Right atrium auricular region (tissue), 2 donors: ENCODE results near the gene ZFX. TPM values are rescaled to one million over a fixed set of nuclear protein-coding genes. Genes with fewer than 3 reads are reported as not detected.

Experiments used
- DNase-seq: peaks from one replicate; pipeline ENCODE4 v3.0.0-alpha.2; 2019; ENCODE audit warnings: low spot score
- H3K27ac ChIP-seq, 2 donors: fragments of 200-600 bp; sonication (generic); 1 replicate in 1 of 2; 2 replicates in 1 of 2; pipeline ENCODE4 v1.5.1; 2016 to 2019
- H3K27me3 ChIP-seq, 2 donors: fragments of 200-600 bp; sonication (generic); one replicate each; pipeline versions ENCODE4 v1.5.1 to v1.6.0; 2017 to 2019
- H3K36me3 ChIP-seq: fragments of 200-600 bp; sonication (generic); one replicate; pipeline ENCODE4 v1.5.1; 2016
- H3K4me1 ChIP-seq, 2 donors: fragments of 200-600 bp; sonication (generic); one replicate each; pipeline versions ENCODE4 v1.5.1 to v1.6.0; 2017 to 2019
- H3K4me3 ChIP-seq, 2 donors: fragments of 200-600 bp; sonication (generic); 1 replicate in 1 of 2; 2 replicates in 1 of 2; pipeline ENCODE4 v1.5.1; 2017 to 2019; ENCODE audit warnings: mild to moderate bottlenecking in 1 of 2, moderate library complexity in 1 of 2
- H3K9me3 ChIP-seq, 2 donors: fragments of 200-600 bp; sonication (generic); one replicate each; pipeline ENCODE4 v1.5.1; 2019
- CTCF ChIP-seq, 2 donors: fragments of 200-600 bp; sonication (generic); IDR thresholded peaks; one replicate each; pipeline ENCODE4 v1.5.1; 2019; ENCODE audit warnings: antibody characterized with exemption in 2 of 2
- total RNA-seq, 2 donors: library from RNA; depleted of rRNA; stranded (reverse); fragments of >200 nt; gene quantifications; one replicate each; pipeline ENCODE4 v1.1.0, GENCODE V29; 2016

The ZFX gene
- total RNA-seq, 2 donors from 2014 or later = 32.6 to 36.6 TPM

- DNase-seq = no peak
- Histone ChIP-seq H3K36me3 (no peaks in the 10 kb centered on the region), H3K9me3 (no peaks in the 10 kb centered on the region), H3K27me3 (no peaks in the 10 kb centered on the region), H3K27ac (no peak overlapping the region), H3K4me1 (peaks cover 0 to 10% of the 10 kb centered on the region in 2 donors), H3K4me3 (no peak overlapping the region)
- no peak for TF ChIP-seq CTCF (IDR thresholded peaks at IDR 0.05)
Measured at GRCh38 chrX:24231131-24231540, 81.6 kb downstream of the ZFX start.

- H3K27me3 ChIP-seq = no peaks in the 10 kb centered on the region
- no peaks in the 10 kb centered on the region for H3K9me3 ChIP-seq
- no peak for DNase-seq
- no peak overlapping the region for H3K27ac ChIP-seq
- TF ChIP-seq CTCF (IDR thresholded peaks at IDR 0.05) = no peak
- no peaks in the 10 kb centered on the region for H3K36me3 ChIP-seq
- peaks cover 0 to 10% of the 10 kb centered on the region in 2 donors for H3K4me1 ChIP-seq
- no peak overlapping the region for H3K4me3 ChIP-seq
Measured at GRCh38 chrX:24231641-24232179, 82.2 kb downstream of the ZFX start.

GRCh38 chrX:24232796-24233195 is 83.3 kb downstream of the ZFX start:
- H3K4me1 ChIP-seq = peaks cover 0 to 10% of the 10 kb centered on the region in 2 donors
- DNase-seq = no peak
- H3K9me3 ChIP-seq = no peaks in the 10 kb centered on the region
- no peaks in the 10 kb centered on the region for H3K27me3 ChIP-seq
- H3K27ac ChIP-seq = no peak overlapping the region
- TF ChIP-seq CTCF (IDR thresholded peaks at IDR 0.05) = no peak
- no peaks in the 10 kb centered on the region for H3K36me3 ChIP-seq
- no peak overlapping the region for H3K4me3 ChIP-seq

GRCh38 chrX:24235084-24235710 is 85.7 kb downstream of the ZFX start:
- Histone ChIP-seq H3K4me1 (peaks cover 0 to 6% of the 10 kb centered on the region in 2 donors), H3K36me3 (no peaks in the 10 kb centered on the region), H3K27ac (no peak overlapping the region), H3K27me3 (no peaks in the 10 kb centered on the region), H3K4me3 (no peak overlapping the region), H3K9me3 (no peaks in the 10 kb centered on the region)
- DNase-seq = no peak
- TF ChIP-seq CTCF (IDR thresholded peaks at IDR 0.05) = no peak

GRCh38 chrX:24241822-24242648 is 92.5 kb downstream of the ZFX start:
- H3K27me3 ChIP-seq = no peaks in the 10 kb centered on the region
- no peaks in the 10 kb centered on the region for H3K9me3 ChIP-seq
- H3K4me1 ChIP-seq = no peaks in the 10 kb centered on the region
- peak; percentile 29 to 60 for TF ChIP-seq CTCF (IDR thresholded peaks at IDR 0.05)
- no peak overlapping the region for H3K27ac ChIP-seq
- H3K4me3 ChIP-seq = no peak overlapping the region
- H3K36me3 ChIP-seq = no peaks in the 10 kb centered on the region
- no peak for DNase-seq
